LNCaP clone FGC (cell line): ENCODE results near the gene WDHD1.
"Not testable (repeated sequence)": the region's sequence is repeated elsewhere in the genome, so short reads cannot be mapped to it uniquely, and the experiment has no call there.

ENCODE experiments used
- DNase-seq: peaks from one replicate; pipeline ENCODE4 v3.0.0-alpha.2; 2011; ENCODE audit warnings: low read depth
- H3K4me3 ChIP-seq: 2 replicates; pipeline ENCODE4 v1.5.1; 2011; ENCODE audit warnings: mild to moderate bottlenecking, low read depth, low read length, control low read depth
- CTCF ChIP-seq: IDR thresholded peaks from 2 replicates; pipeline ENCODE4 v1.5.1; 2012; ENCODE audit warnings: mild to moderate bottlenecking; ENCODE audit not compliant: control insufficient read depth, insufficient read depth; ENCODE audit errors: extremely low read depth

Gene WDHD1

GRCh38 chr14:54927551-54927950, 99.3 kb downstream of the WDHD1 start:
- no peak for DNase-seq
- H3K4me3 ChIP-seq = no peak overlapping the region
- no peak for TF ChIP-seq CTCF

GRCh38 chr14:54926570-54926969, 100.3 kb downstream of the WDHD1 start:
- not testable (repeated sequence) for DNase-seq, H3K4me3 ChIP-seq

GRCh38 chr14:54922598-54922997, 104.3 kb downstream of the WDHD1 start:
- no peak overlapping the region for H3K4me3 ChIP-seq
- no peak for TF ChIP-seq CTCF
- no peak for DNase-seq

- no peak for TF ChIP-seq CTCF
- DNase-seq = no peak
- H3K4me3 ChIP-seq = no peak overlapping the region
Observed at GRCh38 chr14:54920052-54920451, 106.8 kb downstream of the WDHD1 start.

- TF ChIP-seq CTCF = no peak
- no peak for DNase-seq
Observed at GRCh38 chr14:54919330-54919729, 107.6 kb downstream of the WDHD1 start.

GRCh38 chr14:54918427-54918826, 108.5 kb downstream of the WDHD1 start:
- no peak for DNase-seq
- TF ChIP-seq CTCF = no peak

More at GRCh38 chr14:54919330-54919729, 107.6 kb downstream of the WDHD1 start:
- no peak overlapping the region for H3K4me3 ChIP-seq

GRCh38 chr14:54916101-54916500, 110.8 kb downstream of the WDHD1 start:
- DNase-seq = no peak
- TF ChIP-seq CTCF = no peak
- H3K4me3 ChIP-seq = no peak overlapping the region

More at GRCh38 chr14:54918427-54918826, 108.5 kb downstream of the WDHD1 start:
- H3K4me3 ChIP-seq = no peak overlapping the region
